Adrenal gland (tissue), 12 donors: ENCODE data around the gene TP53I13. TPM values are rescaled to one million over a fixed set of nuclear protein-coding genes. Genes with fewer than 3 reads are reported as not detected.

ENCODE experiments used
- DNase-seq, 7 donors: peaks; one replicate each; pipeline ENCODE4 v3.0.0-alpha.2; 2019 to 2020
- H3K27ac ChIP-seq, 5 donors: fragments of 200-600 bp; sonication (generic) in 4 of 5; 1 replicate in 3 of 5; 2 replicates in 2 of 5; pipeline versions ENCODE4 v1.5.1 to v1.8.0; 2016 to 2020; ENCODE audit warnings: mild to moderate bottlenecking in 1 of 5
- H3K27me3 ChIP-seq: fragments of 200-600 bp; 2 replicates; pipeline ENCODE4 v1.8.0; 2021
- H3K36me3 ChIP-seq, 2 donors: fragments of 200-600 bp; replicated peaks in 1 of 2; 1 replicate in 1 of 2; 2 replicates in 1 of 2; pipeline versions ENCODE4 v1.5.1 to v1.8.0; 2018 to 2022
- H3K4me1 ChIP-seq, 2 donors: fragments of 200-600 bp; replicated peaks in 1 of 2; 1 replicate in 1 of 2; 2 replicates in 1 of 2; pipeline versions ENCODE4 v1.5.1 to v1.8.0; 2018 to 2021
- H3K4me3 ChIP-seq, 4 donors: fragments of 200-600 bp; sonication (generic) in 3 of 4; one replicate each; pipeline ENCODE4 v1.5.1; 2016 to 2018
- H3K9me3 ChIP-seq, 3 donors: fragments of 200-600 bp; sonication (generic) in 1 of 3; replicated peaks in 1 of 3; 1 replicate in 2 of 3; 2 replicates in 1 of 3; pipeline versions ENCODE4 v1.5.1 to v1.8.0; 2016 to 2021
- POLR2A ChIP-seq, 2 donors: fragments of 450-650 bp; IDR thresholded peaks; one replicate each; pipeline ENCODE4 v1.6.1; 2017; ENCODE audit warnings: antibody characterized with exemption in 2 of 2, mild to moderate bottlenecking in 2 of 2, moderate library complexity in 1 of 2
- WGBS, 4 donors: extraction: QIAGEN DNeasy Blood & Tissue Kit in 2 of 4; methylation state at CpG; one replicate each; pipeline versions ENCODE4 v1.1.5 to v1.1.7; 2013 to 2017; 5-methylcytosine and 5-hydroxymethylcytosine counted together
- intact Hi-C, 2 donors: fragments of 100-400 bp; cut with DNase I; formaldehyde crosslinking; loops; one replicate each; pipeline versions ENCODE4 v1.14.1 to v1.15.0; 2022 to 2023
- polyA plus RNA-seq, 3 donors: library from polyadenylated mRNA; stranded (reverse); fragments of 200-250 nt in 2 of 3; fragments of 350-450 nt in 1 of 3; fragmentation: Illumina TruSeq in 1 of 3; extraction: RNeasy Lipid Tissue Mini Kit (QIAGEN cat#74804) in 1 of 3; gene quantifications; one replicate each; pipeline ENCODE4 v1.2.3, GENCODE V29; 2013 to 2014
- total RNA-seq, 9 donors: library from RNA; depleted of rRNA in 4 of 9; stranded (reverse); fragments of >200 nt in 4 of 9; fragments of 120-200 nt in 1 of 9; fragmentation: NEBNext Ultra II Directional in 1 of 9; extraction: Animal tissue kit (Norgen Biotek cat#: 25700) in 1 of 9; gene quantifications; one replicate each; pipeline versions ENCODE4 v1.1.0 to v1.2.4, GENCODE V29; 2013 to 2023
- TF ChIP-seq, protein P1 (sequence below), 6 experiments: fragments of 450-650 bp in 4 of 6; fragments of 200-600 bp in 2 of 6; sonication (generic) in 1 of 6; IDR thresholded peaks; 1 replicate in 5 of 6; 2 replicates in 1 of 6; pipeline versions ENCODE4 v1.5.1 to v1.8.0; 2016 to 2021; ENCODE audit warnings: antibody characterized with exemption in 6 of 6, mild to moderate bottlenecking in 2 of 6, moderate library complexity in 1 of 6
- donor health status: healthy with polysubstance abuse.
- donor health status: Bipolar disorder and iron deficiency.
- donor health status: DM: yes; HTN: yes; CAD: no.
- donor health status: DM: no; HTN: no; CAD: no.
- donor health status: DM: no; HTN: no; CAD: no.
- donor health status: DM: yes; HTN: yes; CAD: no.

TP53I13 gene
- total and polyA plus RNA-seq, 12 donors, result 4.2 to 163 (median 45.2) TPM

DNA sequence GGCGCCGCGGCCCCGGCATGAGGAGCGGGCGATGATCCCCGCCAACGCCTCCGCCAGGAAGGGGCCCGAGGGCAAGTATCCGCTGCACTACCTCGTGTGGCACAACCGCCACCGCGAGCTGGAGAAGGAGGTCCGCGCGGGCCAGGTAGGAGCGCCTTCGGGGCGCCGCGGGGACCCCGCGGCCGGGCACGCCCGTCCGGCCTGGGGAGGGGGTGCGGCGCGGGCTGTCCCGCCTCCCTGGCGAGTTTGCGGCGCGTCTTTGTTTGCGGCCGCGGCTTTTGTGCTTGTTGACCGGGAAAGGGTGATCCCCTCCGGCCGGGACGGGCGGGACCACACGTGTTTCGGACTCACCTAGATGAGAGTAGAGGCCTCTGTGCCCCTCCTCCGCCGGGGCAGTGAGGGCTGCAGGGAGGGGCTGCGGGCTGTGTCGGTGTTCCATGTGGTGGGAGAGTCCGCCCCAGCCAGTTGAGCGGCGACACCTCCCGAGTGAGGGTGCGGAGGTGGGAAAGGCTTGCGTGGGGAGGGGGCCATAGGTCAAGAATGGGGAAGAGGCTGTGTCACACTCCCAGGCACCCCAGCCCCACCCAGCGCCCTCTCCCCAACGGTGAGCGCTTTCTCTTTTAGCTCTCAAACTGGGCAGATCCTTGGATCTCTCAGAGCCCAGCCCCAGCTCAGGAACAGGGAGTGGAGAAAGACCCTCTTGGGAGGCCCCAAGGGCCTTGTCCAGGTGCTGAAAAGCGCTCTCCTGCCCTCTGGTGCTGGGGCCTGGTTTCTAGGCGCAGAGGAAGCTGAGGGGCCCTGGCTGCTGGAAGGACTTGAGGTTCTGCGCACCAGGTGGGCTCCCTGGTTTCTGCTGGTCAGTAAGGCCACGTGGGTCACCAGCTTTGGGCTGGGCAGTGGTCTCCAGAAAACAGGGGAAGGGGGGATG is 25.4 kb downstream of the TP53I13 start:
- Histone ChIP-seq H3K9me3 (no peaks in the 10 kb centered on the region), H3K4me3 (peak overlapping the region in 2 of 4 donors; percentile 34 to 84), H3K4me1 (peaks cover 38 to 40% of the 10 kb centered on the region in 2 donors), H3K36me3 (no peaks in the 10 kb centered on the region), H3K27ac (no peak overlapping the region), H3K27me3 (no peaks in the 10 kb centered on the region)
- 8 to 90% (median 13%) methylated on average over 2 to 64 of the region's 64 CpGs for WGBS, 4 donors
- intact Hi-C loops, result no loop called here
- TF ChIP-seq, protein P1, sequence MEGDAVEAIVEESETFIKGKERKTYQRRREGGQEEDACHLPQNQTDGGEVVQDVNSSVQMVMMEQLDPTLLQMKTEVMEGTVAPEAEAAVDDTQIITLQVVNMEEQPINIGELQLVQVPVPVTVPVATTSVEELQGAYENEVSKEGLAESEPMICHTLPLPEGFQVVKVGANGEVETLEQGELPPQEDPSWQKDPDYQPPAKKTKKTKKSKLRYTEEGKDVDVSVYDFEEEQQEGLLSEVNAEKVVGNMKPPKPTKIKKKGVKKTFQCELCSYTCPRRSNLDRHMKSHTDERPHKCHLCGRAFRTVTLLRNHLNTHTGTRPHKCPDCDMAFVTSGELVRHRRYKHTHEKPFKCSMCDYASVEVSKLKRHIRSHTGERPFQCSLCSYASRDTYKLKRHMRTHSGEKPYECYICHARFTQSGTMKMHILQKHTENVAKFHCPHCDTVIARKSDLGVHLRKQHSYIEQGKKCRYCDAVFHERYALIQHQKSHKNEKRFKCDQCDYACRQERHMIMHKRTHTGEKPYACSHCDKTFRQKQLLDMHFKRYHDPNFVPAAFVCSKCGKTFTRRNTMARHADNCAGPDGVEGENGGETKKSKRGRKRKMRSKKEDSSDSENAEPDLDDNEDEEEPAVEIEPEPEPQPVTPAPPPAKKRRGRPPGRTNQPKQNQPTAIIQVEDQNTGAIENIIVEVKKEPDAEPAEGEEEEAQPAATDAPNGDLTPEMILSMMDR (IDR thresholded peaks at IDR 0.05), result no peak
- TF ChIP-seq POLR2A (IDR thresholded peaks at IDR 0.05), result no peak
- peak in 3 of 7 donors; percentile 10 to 29 (median 25) for DNase-seq

GRCh38 chr17:29594519-29595090 is 26.1 kb downstream of the TP53I13 start:
- TF ChIP-seq POLR2A (IDR thresholded peaks at IDR 0.05), result no peak
- TF ChIP-seq, protein P1 (IDR thresholded peaks at IDR 0.05), result no peak
- peak in 2 of 7 donors; percentile 17 to 22 for DNase-seq
- no peaks in the 10 kb centered on the region for H3K36me3 ChIP-seq
- H3K27me3 ChIP-seq, result no peaks in the 10 kb centered on the region
- no peaks in the 10 kb centered on the region for H3K9me3 ChIP-seq
- H3K27ac ChIP-seq, result no peak overlapping the region
- intact Hi-C loops, result no loop called here
- no peak overlapping the region for H3K4me3 ChIP-seq
- H3K4me1 ChIP-seq, result peaks cover 38 to 39% of the 10 kb centered on the region in 2 donors
- WGBS, 4 donors, result 78 to 93% (median 90%) methylated on average over 7 to 11 of the region's 11 CpGs

- WGBS, 4 donors, result 68 to 78% (median 74%) methylated on average over 7 of the region's 7 CpGs
- Histone ChIP-seq H3K27ac (no peak overlapping the region), H3K4me1 (peaks cover 31 to 32% of the 10 kb centered on the region in 2 donors), H3K4me3 (no peak overlapping the region), H3K36me3 (no peaks in the 10 kb centered on the region), H3K27me3 (no peaks in the 10 kb centered on the region), H3K9me3 (no peaks in the 10 kb centered on the region)
- peak in 2 of 7 donors; percentile 10 to 16 for DNase-seq
- TF ChIP-seq, protein P1 (IDR thresholded peaks at IDR 0.05), result no peak
- no peak for TF ChIP-seq POLR2A (IDR thresholded peaks at IDR 0.05)
- intact Hi-C loops, result no loop called here
Observed at GRCh38 chr17:29595107-29595942, 26.8 kb downstream of the TP53I13 start.
